BJ (cell line): Measurements from ENCODE around the gene CT45A5. TPM values are rescaled to one million over a fixed set of nuclear protein-coding genes. Genes with fewer than 3 reads are reported as not detected.
"Not testable (repeated sequence)": the region's sequence is repeated elsewhere in the genome, so short reads cannot be mapped to it uniquely, and the experiment has no call there.

ENCODE experiments used
- CTCF ChIA-PET: fragments of 350-600 bp; formaldehyde crosslinking; extraction: SDS; loops from one replicate; lab custom pipeline; 2021; ENCODE audit warnings: antibody characterized with exemption, inconsistent platforms; lab: Yijun Ruan, JAX
- POLR2A ChIA-PET: fragments of 300-600 bp; sonication (Branson Sonifier 250); formaldehyde crosslinking; extraction: SDS; loops from one replicate; lab custom pipeline; 2021; ENCODE audit warnings: antibody characterized with exemption; lab: Charles Lee
- DNase-seq: peaks from one replicate; pipeline ENCODE4 v3.0.0-alpha.2; 2011; ENCODE audit warnings: low read depth
- H3K27me3 ChIP-seq: 2 replicates; pipeline ENCODE4 v1.6.0; 2011; ENCODE audit warnings: low read length; ENCODE audit not compliant: control insufficient read depth, insufficient read depth
- H3K36me3 ChIP-seq: 2 replicates; pipeline ENCODE4 v1.5.1; 2011; ENCODE audit warnings: low read length; ENCODE audit not compliant: control insufficient read depth, insufficient read depth
- H3K4me3 ChIP-seq: 2 replicates; pipeline ENCODE4 v1.5.1; 2011; ENCODE audit warnings: low read depth, mild to moderate bottlenecking, control low read depth, low read length
- polyA plus RNA-seq: library from polyadenylated mRNA; depleted of rRNA; stranded (reverse); fragments of >200 nt; gene quantifications from 2 replicates; pipeline ENCODE4 v1.2.3, GENCODE V29; 2011; rRNA removed
- TF ChIP-seq, protein P1 (sequence below): IDR thresholded peaks from 2 replicates; pipeline ENCODE4 v1.5.1; 2011; ENCODE audit warnings: low read depth, mild to moderate bottlenecking, control low read depth, inconsistent platforms, low read length, moderate library complexity; ENCODE audit not compliant: insufficient read depth

The CT45A5 gene
- polyA plus RNA-seq, 1 experiment: not detected

DNA sequence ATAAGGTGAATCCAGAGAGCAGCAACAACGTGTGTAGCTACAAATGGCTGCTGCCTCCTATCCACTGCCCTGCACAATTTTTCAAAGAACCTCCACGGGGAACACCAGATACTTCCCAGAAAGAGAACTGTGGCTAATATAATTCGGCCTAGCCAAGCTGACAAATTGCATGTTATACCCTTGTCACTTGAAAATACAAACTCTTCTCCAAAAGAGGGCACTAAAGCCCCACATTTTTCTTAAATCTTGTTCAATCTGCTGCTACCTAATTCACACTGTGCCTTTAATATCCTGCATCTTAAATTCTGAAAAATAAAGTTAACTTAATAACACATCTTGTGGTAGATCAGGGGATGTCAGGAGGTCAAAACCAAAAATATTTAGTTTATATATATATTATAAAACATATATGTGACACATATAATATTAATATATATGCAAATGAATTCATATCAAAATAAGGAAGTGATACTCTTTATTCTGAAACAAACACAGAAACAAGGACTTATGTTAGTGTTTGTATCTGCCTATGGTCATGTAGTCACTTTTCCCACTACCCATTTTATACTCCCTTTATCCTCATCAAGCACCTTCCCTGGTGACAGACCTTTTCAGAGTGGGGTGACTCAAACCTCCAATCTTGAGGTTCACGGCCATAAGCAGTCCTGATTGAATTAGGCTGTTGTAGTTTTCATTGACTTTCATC lies 47.8 kb downstream of the CT45A5 start:
- DNase-seq: no peak
- no peaks in the 10 kb centered on the region for H3K27me3 ChIP-seq
- no peaks in the 10 kb centered on the region for H3K36me3 ChIP-seq
- no peak overlapping the region for H3K4me3 ChIP-seq
- ChIA-PET CTCF (no interaction called here), POLR2A (no interaction called here)
- TF ChIP-seq, protein P1, sequence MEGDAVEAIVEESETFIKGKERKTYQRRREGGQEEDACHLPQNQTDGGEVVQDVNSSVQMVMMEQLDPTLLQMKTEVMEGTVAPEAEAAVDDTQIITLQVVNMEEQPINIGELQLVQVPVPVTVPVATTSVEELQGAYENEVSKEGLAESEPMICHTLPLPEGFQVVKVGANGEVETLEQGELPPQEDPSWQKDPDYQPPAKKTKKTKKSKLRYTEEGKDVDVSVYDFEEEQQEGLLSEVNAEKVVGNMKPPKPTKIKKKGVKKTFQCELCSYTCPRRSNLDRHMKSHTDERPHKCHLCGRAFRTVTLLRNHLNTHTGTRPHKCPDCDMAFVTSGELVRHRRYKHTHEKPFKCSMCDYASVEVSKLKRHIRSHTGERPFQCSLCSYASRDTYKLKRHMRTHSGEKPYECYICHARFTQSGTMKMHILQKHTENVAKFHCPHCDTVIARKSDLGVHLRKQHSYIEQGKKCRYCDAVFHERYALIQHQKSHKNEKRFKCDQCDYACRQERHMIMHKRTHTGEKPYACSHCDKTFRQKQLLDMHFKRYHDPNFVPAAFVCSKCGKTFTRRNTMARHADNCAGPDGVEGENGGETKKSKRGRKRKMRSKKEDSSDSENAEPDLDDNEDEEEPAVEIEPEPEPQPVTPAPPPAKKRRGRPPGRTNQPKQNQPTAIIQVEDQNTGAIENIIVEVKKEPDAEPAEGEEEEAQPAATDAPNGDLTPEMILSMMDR: no peak

DNA sequence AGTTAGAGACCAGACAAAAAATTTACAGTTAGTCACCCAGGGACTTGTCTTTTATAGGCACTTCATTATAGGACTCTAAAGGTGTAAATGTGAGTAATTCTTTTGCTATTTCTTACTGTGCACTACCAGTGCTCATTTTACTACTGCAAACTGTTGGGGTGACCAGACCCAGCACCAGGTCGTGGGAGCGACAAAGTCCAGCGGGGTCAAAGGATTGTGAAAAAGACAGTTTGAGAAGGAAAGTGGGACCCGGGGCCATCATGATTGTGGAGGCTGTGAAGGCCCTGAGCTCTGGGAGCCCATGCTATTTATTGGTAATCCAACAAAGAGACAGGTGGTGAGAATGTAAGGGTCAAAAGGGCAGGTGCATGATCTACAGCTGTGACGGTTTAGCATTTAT lies 50.6 kb downstream of the CT45A5 start:
- CTCF ChIA-PET, H3K27me3 ChIP-seq, DNase-seq, H3K36me3 ChIP-seq, POLR2A ChIA-PET, H3K4me3 ChIP-seq: not testable (repeated sequence)

Other genes starting within 250 kb of the CT45A5 start
- not detected in 2 replicates for gene CT45A1, start 71.9 kb downstream of the CT45A5 start, polyA plus RNA-seq
- not detected in 2 replicates for gene CT45A3, start 17.3 kb downstream of the CT45A5 start, polyA plus RNA-seq
- gene CT45A6, start 17.3 kb upstream of the CT45A5 start, polyA plus RNA-seq: not detected in 2 replicates
- gene CT45A2, start 34.5 kb upstream of the CT45A5 start, polyA plus RNA-seq: not detected in 2 replicates
- not detected in 2 replicates for gene CT45A7, start 51.8 kb upstream of the CT45A5 start, polyA plus RNA-seq
- gene CT45A8, start 69.0 kb upstream of the CT45A5 start, polyA plus RNA-seq: not detected in 2 replicates
- not detected in 2 replicates for gene CT45A9, start 86.3 kb upstream of the CT45A5 start, polyA plus RNA-seq
- not detected in 2 replicates for gene CT45A10, start 107.9 kb upstream of the CT45A5 start, polyA plus RNA-seq
- gene SAGE1, start 108.2 kb upstream of the CT45A5 start, polyA plus RNA-seq: not detected in 2 replicates
- 9.8 and 21.1 TPM in 2 replicates for gene MMGT1, start 188.5 kb upstream of the CT45A5 start, polyA plus RNA-seq
- 6.3 and 12.0 TPM in 2 replicates for gene SLC9A6, start 199.9 kb upstream of the CT45A5 start, polyA plus RNA-seq